Muscle layer of colon (tissue), 2 donors: Measurements from ENCODE around the gene C8B.

Experiments used
- H3K27ac ChIP-seq: one replicate; pipeline ENCODE4 v1.7.0; 2013; ENCODE audit warnings: low read depth, mild to moderate bottlenecking, low read length, moderate library complexity
- H3K27me3 ChIP-seq, 2 donors: one replicate each; pipeline ENCODE4 v1.7.0; 2013; ENCODE audit warnings: low read length in 2 of 2, mild to moderate bottlenecking in 2 of 2; ENCODE audit not compliant: insufficient read depth in 2 of 2, control insufficient read depth in 1 of 2
- H3K36me3 ChIP-seq: one replicate; pipeline ENCODE4 v1.7.0; 2013; ENCODE audit warnings: mild to moderate bottlenecking, low read length; ENCODE audit not compliant: insufficient read depth
- H3K4me1 ChIP-seq: one replicate; pipeline ENCODE4 v1.7.0; 2013; ENCODE audit warnings: mild to moderate bottlenecking, low read length; ENCODE audit not compliant: insufficient read depth
- H3K4me3 ChIP-seq, 2 donors: one replicate each; pipeline ENCODE4 v1.7.0; 2013; ENCODE audit warnings: low read length in 2 of 2, low read depth in 1 of 2, mild to moderate bottlenecking in 1 of 2, moderate library complexity in 1 of 2
- H3K9ac ChIP-seq: one replicate; pipeline ENCODE4 v1.7.0; 2013; ENCODE audit warnings: low read length
- H3K9me3 ChIP-seq: one replicate; pipeline ENCODE4 v1.7.0; 2013; ENCODE audit warnings: mild to moderate bottlenecking, low read length
- donor health status: abdominal sarcoma.
- donor health status: Adenocarcinoma of cecum.

Gene C8B

DNA sequence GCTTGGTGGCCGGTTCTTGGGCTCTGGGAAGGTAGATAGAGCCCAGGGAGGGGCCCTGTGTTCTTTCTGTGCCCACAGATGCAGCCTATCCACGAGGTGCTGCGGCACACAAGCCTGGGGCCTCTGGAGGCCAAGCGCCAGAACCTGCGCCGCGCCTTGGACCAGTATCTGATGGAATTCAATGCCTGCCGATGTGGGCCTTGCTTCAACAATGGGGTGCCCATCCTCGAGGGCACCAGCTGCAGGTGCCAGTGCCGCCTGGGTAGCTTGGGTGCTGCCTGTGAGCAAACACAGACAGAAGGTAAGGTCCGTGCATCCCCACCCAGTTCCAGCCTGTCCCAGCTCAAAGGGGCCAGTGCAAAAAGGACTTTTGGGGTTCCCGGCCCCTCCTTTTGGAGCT is 53.5 kb downstream of the C8B start:
- H3K9me3 ChIP-seq, result no peaks in the 10 kb centered on the region
- H3K36me3 ChIP-seq, result no peaks in the 10 kb centered on the region
- no peaks in the 10 kb centered on the region for H3K27me3 ChIP-seq
- no peak overlapping the region for H3K4me3 ChIP-seq
- H3K9ac ChIP-seq, result no peak overlapping the region
- H3K4me1 ChIP-seq, result no peaks in the 10 kb centered on the region
- no peak overlapping the region for H3K27ac ChIP-seq

GRCh38 chr1:56911098-56911938 is 54.5 kb downstream of the C8B start:
- no peak overlapping the region for H3K27ac ChIP-seq
- no peaks in the 10 kb centered on the region for H3K9me3 ChIP-seq
- no peaks in the 10 kb centered on the region for H3K27me3 ChIP-seq
- no peak overlapping the region for H3K4me3 ChIP-seq
- no peaks in the 10 kb centered on the region for H3K4me1 ChIP-seq
- no peaks in the 10 kb centered on the region for H3K36me3 ChIP-seq
- H3K9ac ChIP-seq, result no peak overlapping the region

- H3K9ac ChIP-seq, result no peak overlapping the region
- H3K4me3 ChIP-seq, result no peak overlapping the region
- no peaks in the 10 kb centered on the region for H3K9me3 ChIP-seq
- H3K27me3 ChIP-seq, result no peaks in the 10 kb centered on the region
- H3K4me1 ChIP-seq, result no peaks in the 10 kb centered on the region
- H3K36me3 ChIP-seq, result no peaks in the 10 kb centered on the region
- H3K27ac ChIP-seq, result no peak overlapping the region
Observed at GRCh38 chr1:56910441-56910985, 55.3 kb downstream of the C8B start.

- Histone ChIP-seq H3K36me3 (no peaks in the 10 kb centered on the region), H3K9ac (no peak overlapping the region), H3K4me3 (no peak overlapping the region), H3K27ac (no peak overlapping the region), H3K27me3 (no peaks in the 10 kb centered on the region), H3K9me3 (no peaks in the 10 kb centered on the region), H3K4me1 (no peaks in the 10 kb centered on the region)
Observed at GRCh38 chr1:56908619-56909221, 57.1 kb downstream of the C8B start.

- Histone ChIP-seq H3K36me3 (no peaks in the 10 kb centered on the region), H3K27ac (no peak overlapping the region), H3K27me3 (no peaks in the 10 kb centered on the region), H3K9ac (no peak overlapping the region), H3K9me3 (no peaks in the 10 kb centered on the region), H3K4me3 (no peak overlapping the region), H3K4me1 (no peaks in the 10 kb centered on the region)
Observed at GRCh38 chr1:56905667-56906066, 60.1 kb downstream of the C8B start.

DNA sequence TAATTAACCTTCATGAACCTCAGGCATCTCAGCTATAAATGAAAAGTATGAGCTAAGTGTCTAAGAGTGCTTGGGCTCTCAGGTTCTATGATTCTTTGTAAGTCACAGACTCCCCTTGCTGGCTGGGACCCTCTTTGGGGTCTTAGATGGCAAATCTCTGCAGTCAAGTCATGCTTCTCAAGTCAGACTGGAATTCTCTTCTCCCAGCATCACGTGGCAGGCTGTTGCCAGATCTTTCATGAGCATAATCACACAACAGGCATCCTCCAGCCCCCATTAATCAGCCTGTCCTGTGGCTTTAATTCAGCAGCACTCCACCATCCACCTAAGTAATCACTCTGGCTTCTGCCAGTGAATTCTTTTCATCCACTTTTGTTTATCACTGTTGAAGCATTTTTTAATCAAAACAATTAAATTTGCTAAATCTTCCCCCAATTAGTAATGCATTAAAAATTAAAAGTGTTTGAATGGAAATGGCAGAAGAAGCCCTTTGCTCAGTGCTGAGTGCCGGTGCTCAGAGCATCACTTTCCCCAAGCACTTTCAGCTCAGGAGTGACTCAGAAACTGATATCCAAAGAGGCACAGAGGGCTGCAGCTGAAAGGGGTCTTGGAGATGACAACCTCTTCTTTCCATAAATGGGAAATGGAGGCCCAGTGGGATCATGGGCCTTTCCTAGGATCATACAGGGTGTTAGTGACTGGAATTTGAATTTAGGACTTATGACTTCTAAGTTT is 61.0 kb downstream of the C8B start:
- Histone ChIP-seq H3K4me1 (no peaks in the 10 kb centered on the region), H3K27me3 (no peaks in the 10 kb centered on the region), H3K27ac (no peak overlapping the region), H3K9ac (no peak overlapping the region), H3K4me3 (no peak overlapping the region), H3K36me3 (no peaks in the 10 kb centered on the region), H3K9me3 (no peaks in the 10 kb centered on the region)

- no peaks in the 10 kb centered on the region for H3K4me1 ChIP-seq
- H3K9ac ChIP-seq, result no peak overlapping the region
- H3K36me3 ChIP-seq, result no peaks in the 10 kb centered on the region
- no peak overlapping the region for H3K27ac ChIP-seq
- H3K27me3 ChIP-seq, result no peaks in the 10 kb centered on the region
- no peak overlapping the region for H3K4me3 ChIP-seq
- H3K9me3 ChIP-seq, result no peaks in the 10 kb centered on the region
Observed at GRCh38 chr1:56903778-56904177, 62.0 kb downstream of the C8B start.

DNA sequence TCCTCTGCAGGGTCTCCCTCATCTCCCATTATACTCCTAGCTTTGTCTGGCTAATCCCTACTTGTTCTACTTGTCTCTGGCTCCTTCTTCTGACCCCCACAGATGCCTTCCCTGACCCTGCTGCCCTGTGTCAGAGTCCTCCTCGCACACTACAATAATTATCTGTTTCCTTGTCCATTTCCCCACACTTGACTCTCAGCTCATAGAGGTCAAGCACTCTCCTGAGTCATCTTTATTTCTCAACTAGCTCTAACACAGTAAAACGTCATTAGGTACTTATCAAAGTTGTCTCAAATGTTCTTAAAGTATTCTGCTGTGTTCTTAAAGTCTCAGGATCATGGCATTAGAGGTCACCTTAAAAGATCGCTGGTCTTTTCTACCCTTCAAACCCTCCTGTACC is 64.1 kb downstream of the C8B start:
- H3K36me3 ChIP-seq, result no peaks in the 10 kb centered on the region
- no peaks in the 10 kb centered on the region for H3K4me1 ChIP-seq
- no peak overlapping the region for H3K9ac ChIP-seq
- no peak overlapping the region for H3K4me3 ChIP-seq
- no peak overlapping the region for H3K27ac ChIP-seq
- no peaks in the 10 kb centered on the region for H3K27me3 ChIP-seq
- H3K9me3 ChIP-seq, result no peaks in the 10 kb centered on the region

DNA sequence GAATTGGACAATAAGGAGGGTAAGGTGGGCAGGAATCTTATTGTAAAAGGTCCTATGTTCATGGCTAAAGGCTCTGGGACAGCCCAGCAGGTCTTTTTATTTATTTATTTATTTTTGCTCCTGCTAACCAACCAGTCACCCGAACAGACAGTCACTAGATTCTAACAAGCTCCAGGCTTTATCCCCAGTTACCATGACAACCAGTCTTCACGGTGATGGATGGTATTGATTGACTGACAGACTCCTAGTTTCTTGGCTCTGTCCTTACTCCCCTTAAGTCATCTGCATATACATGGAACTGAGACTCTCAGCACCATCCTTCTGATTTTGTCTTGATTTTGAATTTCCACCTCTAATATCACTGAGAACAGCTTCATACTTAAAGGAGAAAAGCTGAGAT is 66.9 kb downstream of the C8B start:
- no peaks in the 10 kb centered on the region for H3K9me3 ChIP-seq
- H3K4me3 ChIP-seq, result no peak overlapping the region
- no peaks in the 10 kb centered on the region for H3K4me1 ChIP-seq
- no peaks in the 10 kb centered on the region for H3K27me3 ChIP-seq
- no peaks in the 10 kb centered on the region for H3K36me3 ChIP-seq
- no peak overlapping the region for H3K9ac ChIP-seq
- no peak overlapping the region for H3K27ac ChIP-seq

DNA sequence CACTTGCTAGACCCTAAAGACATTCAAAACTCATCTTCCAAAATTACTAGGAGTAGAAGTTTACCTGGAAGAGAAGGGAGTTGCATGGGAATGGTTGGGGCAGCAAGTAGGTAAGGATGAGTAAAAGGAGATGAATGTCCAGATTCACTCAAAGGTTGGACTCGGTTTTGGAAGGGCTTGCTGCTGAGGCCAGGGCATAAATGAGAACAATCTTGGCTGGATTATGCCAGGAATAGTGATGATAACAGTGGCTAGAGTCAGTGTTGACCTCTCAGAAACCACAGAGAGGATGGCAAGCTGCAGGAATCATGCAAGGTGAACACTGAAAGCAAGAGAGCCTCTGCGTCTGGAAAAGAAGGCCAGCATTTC is 67.8 kb downstream of the C8B start:
- Histone ChIP-seq H3K9me3 (no peaks in the 10 kb centered on the region), H3K36me3 (no peaks in the 10 kb centered on the region), H3K27me3 (no peaks in the 10 kb centered on the region), H3K9ac (no peak overlapping the region), H3K27ac (no peak overlapping the region), H3K4me1 (no peaks in the 10 kb centered on the region), H3K4me3 (no peak overlapping the region)

- Histone ChIP-seq H3K9me3 (no peaks in the 10 kb centered on the region), H3K27me3 (no peaks in the 10 kb centered on the region), H3K27ac (no peak overlapping the region), H3K4me1 (no peaks in the 10 kb centered on the region), H3K4me3 (no peak overlapping the region), H3K36me3 (no peaks in the 10 kb centered on the region), H3K9ac (no peak overlapping the region)
Observed at GRCh38 chr1:56897150-56898004, 68.4 kb downstream of the C8B start.
